KMS-11 (cell line): ENCODE measurements around the gene NID2.

Source experiments
- H2AFZ ChIP-seq: fragments of 200-600 bp; sonication (generic); 2 replicates; pipeline ENCODE4 v1.6.1; 2016; ENCODE audit warnings: antibody characterized with exemption, mixed run types, low read depth
- H3K27ac ChIP-seq: fragments of 200-600 bp; sonication (generic); 2 replicates; pipeline ENCODE4 v1.6.1; 2016; ENCODE audit warnings: mild to moderate bottlenecking, mixed run types
- H3K27me3 ChIP-seq: fragments of 200-600 bp; sonication (generic); 2 replicates; pipeline ENCODE4 v1.6.1; 2017; ENCODE audit warnings: mild to moderate bottlenecking, low read depth, mixed run types, moderate library complexity; ENCODE audit not compliant: insufficient read depth
- H3K36me3 ChIP-seq: fragments of 200-600 bp; sonication (generic); 2 replicates; pipeline ENCODE4 v1.6.1; 2017; ENCODE audit warnings: mild to moderate bottlenecking, mixed run types; ENCODE audit not compliant: insufficient read depth
- H3K4me1 ChIP-seq: fragments of 200-600 bp; sonication (generic); 2 replicates; pipeline ENCODE4 v1.6.1; 2016; ENCODE audit warnings: mild to moderate bottlenecking, low read depth, mixed run types; ENCODE audit not compliant: poor library complexity, severe bottlenecking
- H3K4me2 ChIP-seq: fragments of 200-600 bp; sonication (generic); 2 replicates; pipeline ENCODE4 v1.7.0; 2016; ENCODE audit warnings: mild to moderate bottlenecking, mixed run types
- H3K4me3 ChIP-seq: fragments of 200-600 bp; sonication (generic); IDR thresholded peaks from 2 replicates; pipeline ENCODE4 v1.6.1; 2017; ENCODE audit warnings: low read depth, low read length, mixed read lengths; ENCODE audit not compliant: insufficient read depth
- H3K79me2 ChIP-seq: fragments of 200-600 bp; sonication (generic); 2 replicates; pipeline ENCODE4 v1.6.1; 2016; ENCODE audit warnings: low read depth, mixed run types; ENCODE audit not compliant: insufficient read depth
- H3K9ac ChIP-seq: fragments of 200-600 bp; sonication (generic); 2 replicates; pipeline ENCODE4 v1.6.1; 2016; ENCODE audit warnings: mild to moderate bottlenecking, mixed run types
- H4K20me1 ChIP-seq: fragments of 200-600 bp; sonication (generic); 2 replicates; pipeline ENCODE4 v1.6.1; 2016; ENCODE audit warnings: mild to moderate bottlenecking, mixed run types; ENCODE audit not compliant: insufficient read depth
- CTCF ChIP-seq: fragments of 200-600 bp; sonication (generic); conservative IDR thresholded peaks from 2 replicates; pipeline ENCODE4 v1.6.1; 2017; ENCODE audit warnings: low read depth, mild to moderate bottlenecking, antibody characterized with exemption, low read length, moderate library complexity, mixed read lengths

NID2 gene

DNA sequence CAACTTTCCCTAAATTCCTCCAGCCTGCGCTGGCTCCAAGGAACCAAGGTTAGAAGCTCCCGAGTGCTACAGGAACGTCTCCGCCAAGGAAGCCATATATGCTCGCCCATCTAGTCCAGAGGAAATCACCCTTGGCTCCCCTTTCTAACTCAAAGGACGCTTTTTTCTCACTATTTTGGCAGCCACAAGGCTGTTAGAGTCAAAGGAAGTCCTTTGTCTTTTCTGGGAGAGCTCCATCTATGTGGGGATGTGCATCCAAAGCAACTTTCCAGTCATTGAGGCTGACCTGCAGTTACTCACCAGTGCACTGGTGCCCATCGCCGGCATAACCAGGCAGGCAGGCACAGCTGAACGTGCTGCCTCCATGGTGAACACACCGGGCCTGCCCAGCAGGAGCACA, 42.0 kb downstream of the NID2 start:
- Histone ChIP-seq H2AFZ (no peak overlapping the region), H3K27ac (no peak overlapping the region), H3K36me3 (no peaks in the 10 kb centered on the region), H3K9ac (no peak overlapping the region), H4K20me1 (no peaks in the 10 kb centered on the region), H3K4me1 (no peaks in the 10 kb centered on the region), H3K79me2 (no peaks in the 10 kb centered on the region), H3K4me3 (no peak overlapping the region), H3K4me2 (no peak overlapping the region), H3K27me3 (no peaks in the 10 kb centered on the region)
- no peak for TF ChIP-seq CTCF

DNA sequence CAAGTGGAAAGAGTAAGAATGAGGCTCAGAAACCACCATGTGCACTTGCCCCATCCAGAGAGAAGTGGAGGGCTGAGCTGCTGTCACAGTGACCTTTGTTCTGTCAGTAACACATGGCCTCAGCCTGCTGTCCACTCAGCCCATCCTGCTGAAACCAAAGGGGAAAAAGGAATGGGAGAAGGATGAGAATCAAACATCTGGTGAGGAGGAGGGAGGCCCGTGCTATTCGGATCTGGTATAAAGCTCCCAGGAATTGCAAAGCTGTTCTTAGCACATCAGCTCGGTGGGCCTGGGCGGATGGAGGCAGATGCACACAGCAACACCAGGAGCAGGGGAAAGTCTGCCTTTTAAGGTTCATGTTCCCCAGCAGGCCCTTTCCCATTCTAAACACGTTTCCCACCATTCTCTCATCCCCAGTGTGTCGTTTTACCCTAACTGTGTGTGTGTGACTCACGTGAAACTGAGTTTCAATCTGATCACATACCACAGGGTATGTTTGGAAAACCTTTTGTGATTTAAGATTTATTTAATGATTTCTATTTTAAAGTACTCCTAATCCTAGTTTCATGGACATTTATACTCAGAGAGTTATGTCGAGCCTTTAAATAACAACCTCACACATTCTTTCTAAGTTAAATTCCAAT, 42.7 kb downstream of the NID2 start:
- no peaks in the 10 kb centered on the region for H3K36me3 ChIP-seq

GRCh38 chr14:52025310-52025709, 43.5 kb downstream of the NID2 start:
- no peak overlapping the region for H3K4me2 ChIP-seq
- H2AFZ ChIP-seq, result no peak overlapping the region
- no peak overlapping the region for H3K4me3 ChIP-seq
- H3K27ac ChIP-seq, result no peak overlapping the region
- TF ChIP-seq CTCF, result no peak
- no peaks in the 10 kb centered on the region for H3K4me1 ChIP-seq
- no peaks in the 10 kb centered on the region for H3K79me2 ChIP-seq
- H3K9ac ChIP-seq, result no peak overlapping the region
- no peaks in the 10 kb centered on the region for H3K27me3 ChIP-seq
- no peaks in the 10 kb centered on the region for H3K36me3 ChIP-seq
- no peaks in the 10 kb centered on the region for H4K20me1 ChIP-seq

More for the DNA sequence above, 42.7 kb downstream of the NID2 start:
- Histone ChIP-seq H4K20me1 (no peaks in the 10 kb centered on the region), H3K4me2 (no peak overlapping the region), H2AFZ (no peak overlapping the region), H3K4me3 (no peak overlapping the region), H3K27ac (no peak overlapping the region), H3K79me2 (no peaks in the 10 kb centered on the region), H3K9ac (no peak overlapping the region), H3K4me1 (no peaks in the 10 kb centered on the region), H3K27me3 (no peaks in the 10 kb centered on the region)
- no peak for TF ChIP-seq CTCF

DNA sequence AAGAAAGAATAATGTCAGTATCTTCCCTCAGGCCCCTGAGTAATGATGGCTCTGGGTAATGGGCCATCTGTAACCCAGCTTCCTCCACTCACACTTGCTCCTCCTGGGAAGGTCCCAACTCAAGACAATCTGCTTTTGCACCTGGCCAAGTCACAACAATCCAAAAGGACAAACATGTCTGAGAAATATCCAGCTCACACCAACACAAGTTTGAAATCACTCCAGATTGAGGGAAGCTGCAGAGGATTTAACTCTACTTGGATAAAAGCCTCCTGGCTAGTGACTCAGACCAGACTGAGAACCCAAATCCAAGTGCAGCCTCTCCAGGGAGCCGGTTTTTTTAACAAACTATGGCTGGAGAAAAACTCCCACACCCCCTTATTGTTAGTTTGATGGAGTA, 45.3 kb downstream of the NID2 start:
- Histone ChIP-seq H2AFZ (no peak overlapping the region), H3K27me3 (no peaks in the 10 kb centered on the region), H3K27ac (no peak overlapping the region), H3K9ac (no peak overlapping the region), H3K4me1 (no peaks in the 10 kb centered on the region), H3K4me2 (no peak overlapping the region), H3K4me3 (no peak overlapping the region), H3K79me2 (no peaks in the 10 kb centered on the region), H3K36me3 (no peaks in the 10 kb centered on the region), H4K20me1 (no peaks in the 10 kb centered on the region)
- TF ChIP-seq CTCF, result no peak
